GM23248 (cell line): ENCODE results near the gene NGB. TPM values are rescaled to one million over a fixed set of nuclear protein-coding genes. Genes with fewer than 3 reads are reported as not detected.

Experiments used
- DNase-seq: peaks from one replicate; pipeline ENCODE4 v3.0.0-alpha.2; 2015
- H2AFZ ChIP-seq: fragments of 200-600 bp; sonication (generic); 2 replicates; pipeline ENCODE4 v1.6.1; 2016; ENCODE audit warnings: antibody characterized with exemption
- H3F3A ChIP-seq: fragments of 200-600 bp; sonication (generic); 2 replicates; pipeline ENCODE4 v1.6.1; 2016; ENCODE audit warnings: mild to moderate bottlenecking, antibody characterized with exemption, mixed run types; ENCODE audit not compliant: insufficient read depth
- H3K27ac ChIP-seq: fragments of 200-600 bp; sonication (generic); 2 replicates; pipeline ENCODE4 v1.5.1; 2016; ENCODE audit warnings: mild to moderate bottlenecking
- H3K27me3 ChIP-seq: fragments of 200-600 bp; sonication (generic); replicated peaks from 2 replicates; pipeline ENCODE4 v1.6.1; 2016; ENCODE audit warnings: mild to moderate bottlenecking; ENCODE audit not compliant: insufficient read depth
- H3K36me3 ChIP-seq: fragments of 200-600 bp; sonication (generic); 2 replicates; pipeline ENCODE4 v1.6.1; 2016; ENCODE audit warnings: low read depth, mild to moderate bottlenecking
- H3K4me1 ChIP-seq: fragments of 200-600 bp; sonication (generic); 2 replicates; pipeline ENCODE4 v1.6.1; 2016; ENCODE audit warnings: mild to moderate bottlenecking; ENCODE audit not compliant: insufficient read depth
- H3K4me2 ChIP-seq: fragments of 200-600 bp; sonication (generic); one replicate; pipeline ENCODE4 v1.6.1; 2016; ENCODE audit warnings: mild to moderate bottlenecking; ENCODE audit not compliant: unreplicated experiment
- H3K4me3 ChIP-seq: fragments of 200-600 bp; sonication (generic); 2 replicates; pipeline ENCODE4 v1.5.1; 2016; ENCODE audit warnings: mild to moderate bottlenecking
- H3K79me2 ChIP-seq: fragments of 200-600 bp; sonication (generic); 2 replicates; pipeline ENCODE4 v1.6.1; 2016; ENCODE audit warnings: mild to moderate bottlenecking; ENCODE audit not compliant: insufficient read depth
- H3K9ac ChIP-seq: fragments of 200-600 bp; sonication (generic); 2 replicates; pipeline ENCODE4 v1.6.1; 2016; ENCODE audit warnings: mild to moderate bottlenecking
- H3K9me2 ChIP-seq: fragments of 200-600 bp; sonication (generic); 2 replicates; pipeline ENCODE4 v1.6.1; 2016; ENCODE audit warnings: mixed run types, mild to moderate bottlenecking, moderate library complexity; ENCODE audit not compliant: insufficient read depth
- H3K9me3 ChIP-seq: fragments of 200-600 bp; sonication (generic); one replicate; pipeline ENCODE4 v1.6.1; 2017; ENCODE audit warnings: low read depth
- H4K20me1 ChIP-seq: fragments of 200-600 bp; sonication (generic); 2 replicates; pipeline ENCODE4 v1.6.0; 2016; ENCODE audit not compliant: insufficient read depth
- EZH2 ChIP-seq: fragments of 200-600 bp; sonication (generic); IDR thresholded peaks from 2 replicates; pipeline ENCODE4 v1.6.1; 2018; ENCODE audit warnings: antibody characterized with exemption, mild to moderate bottlenecking; ENCODE audit not compliant: insufficient read depth, poor library complexity, severe bottlenecking
- EZH2phosphoT487 ChIP-seq: fragments of 200-600 bp; sonication (generic); IDR thresholded peaks from 2 replicates; pipeline ENCODE4 v1.6.1; 2018; ENCODE audit warnings: antibody characterized with exemption, moderate library complexity, mild to moderate bottlenecking, low read depth; ENCODE audit not compliant: insufficient read depth
- WGBS, 2 experiments: methylation state at CpG; one replicate each; pipeline ENCODE4 v1.1.6; 2015 to 2017; ENCODE audit warnings: low lambda C conversion rate in 2 of 2, low coverage in 1 of 2; ENCODE audit errors: missing lambda C conversion rate in 2 of 2; 5-methylcytosine and 5-hydroxymethylcytosine counted together
- in situ Hi-C: fragments of 300-500 bp; cut with MboI; formaldehyde crosslinking; loops from 2 replicates; pipeline ENCODE4 v1.15.0; 2020
- polyA plus RNA-seq: library from polyadenylated mRNA; unstranded; fragments of >200 nt; fragmentation: Nextera tagmentation; extraction: Ambion mirVana; gene quantifications from 2 replicates; pipeline ENCODE4 v1.2.1, GENCODE V29; 2016
- total RNA-seq: library from RNA; depleted of rRNA; stranded (reverse); fragments of >200 nt; shearing (Covaris generic); gene quantifications from 2 replicates; pipeline ENCODE4 v1.2.3, GENCODE V29; 2014

The NGB gene
- total and polyA plus RNA-seq, 2 experiments from 2014 or later, result not detected

- WGBS, 2 experiments, result 65 to 69% methylated on average over 8 to 11 of the region's 11 CpGs
- Histone ChIP-seq H3K36me3 (no peaks in the 10 kb centered on the region), H3K9ac (no peak overlapping the region), H3K4me1 (no peaks in the 10 kb centered on the region), H3K4me3 (no peak overlapping the region), H3F3A (no peaks in the 10 kb centered on the region), H3K4me2 (no peak overlapping the region), H3K27ac (no peak overlapping the region), H3K27me3 (peaks cover 11% of the 10 kb centered on the region), H3K9me2 (no peaks in the 10 kb centered on the region), H4K20me1 (no peaks in the 10 kb centered on the region), H3K79me2 (no peaks in the 10 kb centered on the region), H2AFZ (no peak overlapping the region), H3K9me3 (no peaks in the 10 kb centered on the region)
- no peak for DNase-seq
- TF ChIP-seq EZH2, result no peak
- TF ChIP-seq EZH2phosphoT487, result no peak
- in situ Hi-C loops, result no loop called here
Observed at GRCh38 chr14:77251870-77252269, 19.1 kb downstream of the NGB start.

- no peak overlapping the region for H3K27ac ChIP-seq
- H4K20me1 ChIP-seq, result no peaks in the 10 kb centered on the region
- H3K4me1 ChIP-seq, result no peaks in the 10 kb centered on the region
- no peaks in the 10 kb centered on the region for H3K9me2 ChIP-seq
- H3F3A ChIP-seq, result no peaks in the 10 kb centered on the region
- H3K9ac ChIP-seq, result no peak overlapping the region
- no peaks in the 10 kb centered on the region for H3K9me3 ChIP-seq
- H3K36me3 ChIP-seq, result no peaks in the 10 kb centered on the region
- H3K27me3 ChIP-seq, result peaks cover 11% of the 10 kb centered on the region
- no peak for DNase-seq
- in situ Hi-C loops, result no loop called here
- no peak overlapping the region for H3K4me3 ChIP-seq
- TF ChIP-seq EZH2 (no peak), EZH2phosphoT487 (no peak)
- WGBS, 2 experiments, result 41 to 46% methylated on average over 6 of the region's 6 CpGs
- H3K4me2 ChIP-seq, result no peak overlapping the region
- H3K79me2 ChIP-seq, result no peaks in the 10 kb centered on the region
- no peak overlapping the region for H2AFZ ChIP-seq
Observed at GRCh38 chr14:77250927-77251326, 20.1 kb downstream of the NGB start.

DNA sequence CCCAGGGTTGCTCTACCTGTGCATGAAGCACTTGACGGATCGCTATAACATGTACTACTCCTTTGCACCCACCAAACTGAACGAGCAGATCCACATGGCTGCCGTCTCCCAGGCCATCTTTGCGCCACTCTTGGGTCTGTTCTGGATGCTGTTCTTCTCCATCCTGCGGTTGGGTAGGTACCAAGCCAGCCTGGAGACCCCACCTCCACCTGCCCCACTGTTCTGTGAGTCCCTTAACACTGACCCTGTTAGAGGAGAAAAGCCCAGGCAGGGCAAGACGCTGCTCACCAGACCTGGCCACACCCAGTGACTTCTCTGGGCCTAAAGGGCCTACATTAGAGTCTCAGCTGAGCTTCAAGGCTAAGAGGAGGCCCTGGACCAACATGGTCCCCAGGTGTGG, 21.7 kb downstream of the NGB start:
- WGBS, 2 experiments, result 64 to 76% methylated on average over 7 of the region's 7 CpGs
- DNase-seq, result no peak
- Histone ChIP-seq H3K4me2 (no peak overlapping the region), H3K9me2 (no peaks in the 10 kb centered on the region), H3K27ac (no peak overlapping the region), H3K9me3 (no peaks in the 10 kb centered on the region), H3K4me3 (no peak overlapping the region), H3F3A (no peaks in the 10 kb centered on the region), H3K4me1 (no peaks in the 10 kb centered on the region), H3K36me3 (no peaks in the 10 kb centered on the region), H4K20me1 (no peaks in the 10 kb centered on the region), H3K27me3 (peaks cover 11% of the 10 kb centered on the region), H2AFZ (no peak overlapping the region), H3K9ac (no peak overlapping the region), H3K79me2 (no peaks in the 10 kb centered on the region)
- in situ Hi-C loops, result no loop called here
- TF ChIP-seq EZH2 (no peak), EZH2phosphoT487 (no peak)

DNA sequence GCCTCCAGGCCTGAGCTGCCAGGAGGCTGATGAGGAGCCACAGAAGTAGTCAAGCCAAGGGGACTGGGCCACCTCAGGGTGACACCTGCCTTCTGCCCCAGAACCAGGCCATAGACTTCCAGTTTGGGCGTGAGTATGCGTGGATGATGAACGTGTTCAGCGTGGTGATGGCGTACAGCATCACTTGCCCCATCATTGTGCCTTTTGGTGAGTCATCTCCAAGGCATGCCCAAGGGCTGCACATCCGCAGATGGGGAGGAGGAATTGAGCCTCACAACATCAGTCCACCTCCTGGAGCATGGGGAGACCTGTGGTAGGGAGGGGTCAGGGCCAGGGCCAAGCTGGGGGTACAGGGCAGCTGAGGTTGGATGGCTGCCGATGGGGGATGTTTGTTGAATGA, 22.3 kb downstream of the NGB start:
- Histone ChIP-seq H3K27me3 (peaks cover 11% of the 10 kb centered on the region), H3K4me1 (no peaks in the 10 kb centered on the region), H3K4me2 (no peak overlapping the region), H2AFZ (no peak overlapping the region), H3K9me3 (no peaks in the 10 kb centered on the region), H3K9ac (no peak overlapping the region), H4K20me1 (no peaks in the 10 kb centered on the region), H3K4me3 (no peak overlapping the region), H3K9me2 (no peaks in the 10 kb centered on the region), H3F3A (no peaks in the 10 kb centered on the region), H3K27ac (no peak overlapping the region), H3K36me3 (no peaks in the 10 kb centered on the region), H3K79me2 (no peaks in the 10 kb centered on the region)
- no peak for TF ChIP-seq EZH2phosphoT487
- TF ChIP-seq EZH2, result no peak
- in situ Hi-C loops, result no loop called here
- 74 to 78% methylated on average over 7 of the region's 7 CpGs for WGBS, 2 experiments
- DNase-seq, result no peak

- Histone ChIP-seq H3K9me3 (no peaks in the 10 kb centered on the region), H3K4me3 (no peak overlapping the region), H3K27me3 (0 out of 2 replicates have a peak, but pooled peaks cover 5% of the 10 kb centered on the region), H2AFZ (no peak overlapping the region), H3F3A (no peaks in the 10 kb centered on the region), H3K36me3 (no peaks in the 10 kb centered on the region), H3K4me1 (no peaks in the 10 kb centered on the region), H3K27ac (no peak overlapping the region), H3K4me2 (no peak overlapping the region), H4K20me1 (no peaks in the 10 kb centered on the region), H3K79me2 (no peaks in the 10 kb centered on the region), H3K9ac (no peak overlapping the region), H3K9me2 (no peaks in the 10 kb centered on the region)
- TF ChIP-seq EZH2 (no peak), EZH2phosphoT487 (no peak)
- no peak for DNase-seq
- in situ Hi-C loops, result no loop called here
- WGBS, 2 experiments, result 76 to 89% methylated on average over 1 of the region's 1 CpG
Observed at GRCh38 chr14:77246784-77247183, 24.2 kb downstream of the NGB start.
